Epithelial cell of umbilical artery (primary cell): Measurements from ENCODE around the gene DROSHA. TPM values are rescaled to one million over a fixed set of nuclear protein-coding genes. Genes with fewer than 3 reads are reported as not detected.

ENCODE experiments used
- total RNA-seq: library from RNA; depleted of rRNA; stranded (reverse); fragments of >200 nt; gene quantifications from 2 replicates; pipeline ENCODE4 v1.2.3, GENCODE V29; 2014

Gene DROSHA, protein sequence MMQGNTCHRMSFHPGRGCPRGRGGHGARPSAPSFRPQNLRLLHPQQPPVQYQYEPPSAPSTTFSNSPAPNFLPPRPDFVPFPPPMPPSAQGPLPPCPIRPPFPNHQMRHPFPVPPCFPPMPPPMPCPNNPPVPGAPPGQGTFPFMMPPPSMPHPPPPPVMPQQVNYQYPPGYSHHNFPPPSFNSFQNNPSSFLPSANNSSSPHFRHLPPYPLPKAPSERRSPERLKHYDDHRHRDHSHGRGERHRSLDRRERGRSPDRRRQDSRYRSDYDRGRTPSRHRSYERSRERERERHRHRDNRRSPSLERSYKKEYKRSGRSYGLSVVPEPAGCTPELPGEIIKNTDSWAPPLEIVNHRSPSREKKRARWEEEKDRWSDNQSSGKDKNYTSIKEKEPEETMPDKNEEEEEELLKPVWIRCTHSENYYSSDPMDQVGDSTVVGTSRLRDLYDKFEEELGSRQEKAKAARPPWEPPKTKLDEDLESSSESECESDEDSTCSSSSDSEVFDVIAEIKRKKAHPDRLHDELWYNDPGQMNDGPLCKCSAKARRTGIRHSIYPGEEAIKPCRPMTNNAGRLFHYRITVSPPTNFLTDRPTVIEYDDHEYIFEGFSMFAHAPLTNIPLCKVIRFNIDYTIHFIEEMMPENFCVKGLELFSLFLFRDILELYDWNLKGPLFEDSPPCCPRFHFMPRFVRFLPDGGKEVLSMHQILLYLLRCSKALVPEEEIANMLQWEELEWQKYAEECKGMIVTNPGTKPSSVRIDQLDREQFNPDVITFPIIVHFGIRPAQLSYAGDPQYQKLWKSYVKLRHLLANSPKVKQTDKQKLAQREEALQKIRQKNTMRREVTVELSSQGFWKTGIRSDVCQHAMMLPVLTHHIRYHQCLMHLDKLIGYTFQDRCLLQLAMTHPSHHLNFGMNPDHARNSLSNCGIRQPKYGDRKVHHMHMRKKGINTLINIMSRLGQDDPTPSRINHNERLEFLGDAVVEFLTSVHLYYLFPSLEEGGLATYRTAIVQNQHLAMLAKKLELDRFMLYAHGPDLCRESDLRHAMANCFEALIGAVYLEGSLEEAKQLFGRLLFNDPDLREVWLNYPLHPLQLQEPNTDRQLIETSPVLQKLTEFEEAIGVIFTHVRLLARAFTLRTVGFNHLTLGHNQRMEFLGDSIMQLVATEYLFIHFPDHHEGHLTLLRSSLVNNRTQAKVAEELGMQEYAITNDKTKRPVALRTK (N-terminal part only)
- total RNA-seq = 21.0 and 40.0 TPM in 2 replicates

DNA sequence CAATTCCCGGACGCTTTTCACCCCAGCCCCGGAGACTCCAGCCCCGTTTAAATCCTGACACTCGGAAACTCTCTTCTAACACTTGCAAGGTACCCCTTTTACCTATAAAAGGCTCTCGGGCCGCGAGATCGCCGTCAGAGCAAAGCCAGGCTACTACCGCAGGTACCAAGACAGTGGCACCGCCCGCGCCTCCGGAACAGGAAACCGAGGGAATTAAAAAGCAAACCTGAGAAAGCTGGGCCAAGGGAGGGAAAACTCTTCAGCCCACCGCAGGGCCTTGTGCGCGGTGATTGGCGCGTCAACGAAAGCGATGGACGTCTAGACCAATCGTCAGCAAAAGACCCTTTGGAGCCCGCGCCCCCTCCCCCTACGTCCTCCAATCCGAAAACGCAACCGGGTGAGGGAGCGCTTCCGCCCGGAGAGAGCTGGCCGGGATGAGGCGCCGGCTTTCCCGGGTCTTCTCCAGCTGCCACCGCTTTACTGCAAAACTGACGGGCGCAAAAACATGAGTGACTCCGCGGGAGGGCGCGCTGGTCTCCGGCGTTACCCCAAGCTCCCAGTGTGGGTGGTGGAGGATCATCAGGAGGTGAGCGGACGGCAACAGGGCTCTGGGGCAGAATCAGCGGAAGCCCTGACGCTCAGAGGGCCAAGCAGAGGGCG is at the start of gene DROSHA, which contains the start of gene C5orf22:
Gene DROSHA, minus strand, starts transcription at position 206 of the 660 bp plus-strand sequence. CDS start 3,034 bp downstream, outside the sequence.
Gene C5orf22, plus strand, starts transcription at position 414 of the 660 bp plus-strand sequence. Its CDS starts 92 bp downstream, at position 506.

Other genes with a start within 250 kb of the DROSHA start
- 16.9 and 18.5 TPM in 2 replicates for gene C5orf22, start 208 bp upstream of the DROSHA start, total RNA-seq
- gene PDZD2, start 107.0 kb upstream of the DROSHA start, total RNA-seq = 5.5 and 9.4 TPM in 2 replicates